ENCODE measurements around the gene LRRC2.
"Not testable (repeated sequence)": the region's sequence is repeated elsewhere in the genome, so short reads cannot be mapped to it uniquely, and the experiment has no call there.

Gene LRRC2

DNA sequence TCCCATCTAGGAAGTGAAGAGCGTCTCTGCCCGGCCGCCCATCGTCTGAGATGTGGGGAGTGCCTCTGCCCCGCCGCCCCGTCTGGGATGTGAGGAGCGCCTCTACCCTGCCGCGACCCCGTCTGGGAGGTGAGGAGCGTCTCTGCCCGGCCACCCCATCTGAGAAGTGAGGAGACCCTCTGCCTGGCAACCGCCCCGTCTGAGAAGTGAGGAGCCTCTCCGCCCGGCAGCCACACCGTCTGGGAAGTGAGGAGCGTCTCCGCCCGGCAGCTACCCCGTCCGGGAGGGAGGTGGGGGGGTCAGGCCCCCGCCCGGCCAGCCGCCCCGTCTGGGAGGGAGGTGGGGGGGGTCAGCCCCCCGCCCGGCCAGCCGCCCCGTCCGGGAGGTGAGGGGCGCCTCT, 71.6 kb downstream of the LRRC2 start:
- not testable (repeated sequence) for DNase-seq

GRCh38 chr3:46492890-46493547, 73.1 kb downstream of the LRRC2 start:
- DNase-seq = no peak

DNA sequence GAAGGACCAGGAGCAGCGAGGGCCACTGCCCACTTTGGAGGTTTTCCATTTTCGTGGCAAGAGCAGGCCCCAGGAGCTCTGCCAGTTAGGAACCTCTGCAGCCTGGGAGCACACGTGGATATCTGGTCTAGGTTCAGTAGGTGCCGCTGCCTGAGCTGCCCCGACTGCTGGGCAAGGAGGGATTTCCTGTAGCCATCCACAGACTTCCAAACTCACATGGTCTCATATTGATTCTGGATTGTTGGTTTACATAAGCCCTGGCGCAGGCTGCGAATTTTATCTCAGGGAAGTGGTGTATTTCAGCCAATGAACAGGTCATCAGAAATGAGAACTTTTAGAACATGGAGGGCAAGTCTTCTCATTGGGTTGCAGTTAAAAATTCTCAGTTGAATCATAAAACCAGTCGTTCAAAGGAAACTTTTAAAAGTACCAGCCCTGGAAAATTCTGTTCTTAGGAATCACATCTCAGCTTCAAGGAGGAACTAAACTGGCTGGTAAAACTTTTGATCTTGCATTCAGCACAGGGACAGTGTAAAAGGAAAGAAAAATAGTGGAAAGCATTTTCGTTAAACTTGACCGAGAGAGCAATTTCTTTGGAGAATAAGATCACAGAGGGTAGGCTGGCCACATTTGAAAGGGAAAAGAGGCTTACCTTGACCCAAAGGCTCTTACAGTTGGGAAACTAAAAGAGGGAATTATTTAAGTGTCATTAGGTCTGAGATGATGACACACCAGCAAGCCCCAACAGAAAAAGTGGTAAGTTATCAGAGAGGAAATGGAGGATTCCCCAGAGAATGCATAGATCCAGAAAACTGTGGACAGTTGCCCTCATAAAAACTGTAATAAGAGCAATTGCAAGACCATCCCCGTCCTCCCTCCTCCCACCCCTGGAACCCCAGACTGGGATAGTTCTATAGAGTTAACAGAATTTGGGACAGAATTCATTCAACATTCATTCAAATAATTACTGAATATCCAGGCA, 74.7 kb downstream of the LRRC2 start:
- DNase-seq = no peak

DNA sequence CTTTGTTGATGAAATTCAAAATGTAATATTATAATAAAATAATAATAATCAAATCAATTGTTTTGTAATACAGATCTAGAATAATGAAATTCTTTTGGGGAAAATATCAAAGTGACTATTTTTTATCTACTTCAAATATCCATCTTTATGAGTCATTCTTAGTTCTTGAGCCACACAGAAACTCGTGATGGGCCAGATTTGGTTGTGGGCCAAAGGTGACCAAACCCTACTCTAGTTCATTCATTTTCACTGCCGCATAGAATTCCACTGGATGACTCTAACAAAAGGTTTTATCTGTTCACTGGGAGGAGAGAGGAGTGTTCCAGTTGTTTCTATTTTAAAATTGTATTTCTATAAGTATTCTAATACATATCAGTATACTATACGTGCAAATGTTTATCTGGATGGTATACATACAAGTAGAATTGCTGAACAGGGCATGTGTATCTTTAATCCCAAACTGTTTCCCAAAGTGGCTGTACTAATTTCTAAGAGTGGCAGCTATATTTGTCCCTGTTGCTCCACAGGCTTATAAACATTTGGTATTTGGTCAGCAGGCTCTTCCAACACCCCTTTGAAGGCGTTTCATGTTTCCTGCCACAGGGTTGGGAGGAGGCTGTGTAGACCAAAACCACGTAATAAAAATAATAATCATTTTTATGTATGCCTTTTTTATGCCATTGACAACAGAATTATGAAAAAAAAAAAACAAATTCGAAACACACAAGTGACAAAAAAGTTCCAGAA, 75.6 kb downstream of the LRRC2 start:
- no peak for DNase-seq

GRCh38 chr3:46489875-46490274, 76.2 kb downstream of the LRRC2 start:
- no peak for DNase-seq

DNA sequence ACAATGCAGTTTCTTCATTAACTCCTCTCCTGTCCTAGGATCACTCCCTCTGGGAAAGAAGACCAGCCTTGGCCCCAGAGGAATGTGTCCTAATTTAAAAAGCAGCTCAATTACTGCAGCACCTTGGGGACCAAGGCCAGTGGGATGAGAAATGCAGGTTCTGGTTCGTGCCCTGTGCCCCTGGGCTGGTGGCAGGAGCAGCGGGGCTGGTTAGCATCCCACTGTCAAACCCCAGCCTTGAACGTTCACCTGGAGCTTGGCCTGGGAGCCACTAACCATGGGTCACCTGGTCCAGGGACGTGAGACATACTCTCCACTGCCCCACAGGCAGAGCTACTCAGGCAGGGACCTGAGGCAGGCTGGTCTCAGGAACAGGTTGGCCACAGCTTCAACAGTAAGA, 76.7 kb downstream of the LRRC2 start:
- no peak for DNase-seq

- DNase-seq = peak; percentile 71
These were observed 77.3 kb downstream of the LRRC2 start for GRCh38 chr3:46488735-46489361.

GRCh38 chr3:46485779-46486175, 80.3 kb downstream of the LRRC2 start:
- no peak for DNase-seq

DNA sequence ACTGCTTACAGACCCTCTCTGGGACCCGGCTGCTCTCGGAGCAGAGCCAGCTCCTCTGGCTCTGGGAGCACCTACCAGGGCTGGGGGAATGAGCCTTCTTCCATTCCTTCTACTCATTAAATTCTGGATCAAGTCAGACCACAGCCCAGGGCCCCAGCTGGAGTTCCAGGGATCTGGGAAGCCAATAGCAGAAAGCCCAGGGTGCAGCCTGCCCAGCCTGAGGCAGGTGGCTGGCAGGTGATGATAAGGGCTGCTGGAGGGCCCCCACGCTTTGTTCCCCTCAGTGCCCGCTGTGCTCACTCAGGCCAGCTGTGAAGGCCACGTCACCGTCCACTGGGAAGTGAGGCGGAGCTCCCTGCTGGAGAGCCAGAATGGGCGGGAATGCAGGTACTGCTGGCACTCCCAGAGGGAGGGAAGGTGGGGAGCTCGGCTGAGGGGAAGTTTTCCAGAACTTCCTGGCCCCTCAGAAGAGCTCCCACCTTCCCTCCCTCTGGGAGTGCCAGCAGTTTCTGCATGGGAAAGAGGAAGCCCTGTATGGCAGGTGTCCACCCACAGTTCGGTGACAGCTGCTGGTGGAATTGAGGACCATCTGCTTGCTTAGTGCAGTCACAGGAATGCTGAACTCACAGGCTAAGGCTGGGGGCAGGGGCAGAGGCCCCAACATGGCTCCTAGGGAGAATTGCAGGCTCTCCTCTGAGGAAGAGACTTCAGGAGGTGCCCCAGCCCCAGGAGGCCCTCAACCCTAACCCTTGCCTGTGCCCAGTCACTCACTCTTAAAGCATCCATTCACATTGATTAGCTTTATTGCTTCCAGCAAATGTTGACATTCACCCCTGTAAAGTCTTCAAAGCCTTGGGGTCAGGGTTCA, 81.0 kb downstream of the LRRC2 start:
- DNase-seq = no peak

GRCh38 chr3:46484388-46484787, 81.7 kb downstream of the LRRC2 start:
- DNase-seq = no peak

- DNase-seq = no peak
These were observed 82.3 kb downstream of the LRRC2 start for GRCh38 chr3:46483825-46484224.

- DNase-seq = no peak
These were observed 83.3 kb downstream of the LRRC2 start for GRCh38 chr3:46482632-46483350.

- DNase-seq = no peak
These were observed 84.5 kb downstream of the LRRC2 start for GRCh38 chr3:46481636-46482035.

- no peak for DNase-seq
These were observed 85.5 kb downstream of the LRRC2 start for GRCh38 chr3:46480491-46481195.

DNA sequence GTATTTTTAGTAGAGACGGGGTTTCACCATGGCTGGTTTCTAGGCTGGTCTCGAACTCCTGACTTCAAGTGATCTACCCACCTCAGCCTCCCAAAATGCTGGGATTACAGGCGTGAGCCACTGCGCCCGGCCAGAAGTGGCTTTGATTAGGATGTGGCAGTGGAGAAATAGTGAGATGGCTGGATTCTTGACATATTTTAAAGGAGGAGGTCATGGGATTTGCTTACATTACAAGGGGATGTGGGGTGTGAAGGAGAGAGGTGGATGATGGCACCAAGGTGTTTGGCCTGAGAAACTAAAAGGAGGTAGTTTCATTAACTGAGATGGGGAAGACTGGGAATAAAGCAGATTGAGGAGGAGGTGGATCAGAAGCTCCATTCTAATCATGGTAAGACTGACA, 86.4 kb downstream of the LRRC2 start:
- no peak for DNase-seq

DNA sequence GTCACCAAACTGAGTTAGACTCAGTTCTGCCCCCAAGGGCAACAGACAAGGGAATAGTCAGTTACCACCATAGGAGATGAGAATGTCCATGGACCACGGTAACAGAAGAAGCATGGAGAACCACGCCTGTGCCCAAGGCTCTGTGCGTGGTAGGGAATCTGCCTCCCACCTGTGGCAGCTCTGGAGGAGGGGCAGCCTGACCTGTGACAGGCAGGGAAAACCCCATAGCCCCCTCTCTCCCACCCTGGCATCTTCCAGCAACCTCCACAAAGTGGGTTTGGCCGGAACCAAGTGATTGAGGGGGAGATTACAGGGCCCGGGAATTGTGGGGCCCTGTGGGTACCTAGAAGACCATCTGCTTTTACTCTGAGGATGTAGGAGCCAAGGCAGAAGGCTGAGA, 87.1 kb downstream of the LRRC2 start:
- DNase-seq = no peak

DNA sequence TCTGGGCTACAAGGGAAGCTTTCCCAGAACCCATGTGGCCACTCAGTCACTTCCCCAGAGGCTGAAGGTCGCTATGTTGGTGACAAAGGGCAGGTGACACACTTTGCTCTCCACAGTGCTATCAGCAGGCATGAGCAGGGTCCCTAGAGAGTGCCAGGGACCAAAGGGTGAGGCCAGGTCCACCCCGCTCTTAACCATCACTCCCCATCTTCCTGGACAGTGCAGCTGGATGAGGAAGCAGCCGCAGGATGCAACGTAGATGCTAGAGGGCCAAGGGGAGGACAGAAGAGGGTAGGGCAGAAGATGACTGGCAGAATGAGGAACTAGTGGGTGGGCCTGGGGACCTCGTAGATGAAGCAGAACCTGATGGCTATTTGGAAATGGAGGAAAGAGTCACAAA, 87.8 kb downstream of the LRRC2 start:
- no peak for DNase-seq

DNA sequence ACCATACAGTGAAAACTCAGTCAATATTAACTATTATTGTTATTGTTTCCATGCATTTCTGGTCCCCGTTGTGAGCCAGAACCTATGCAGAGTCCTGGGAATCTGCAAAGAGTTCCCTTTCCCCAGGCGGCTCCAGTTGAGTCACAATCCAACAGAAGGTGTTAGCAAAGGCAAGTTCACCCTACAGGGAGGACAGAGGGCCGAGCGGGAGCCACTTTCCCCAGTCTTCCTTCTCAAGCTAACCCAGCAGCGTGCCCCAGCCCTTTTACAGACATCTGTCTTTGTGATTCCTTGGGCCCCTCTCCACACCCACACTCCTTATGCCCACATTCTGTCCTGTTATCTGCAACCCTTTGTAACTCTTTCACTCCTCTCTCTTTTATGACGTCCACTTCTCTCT, 88.3 kb downstream of the LRRC2 start:
- no peak for DNase-seq

GRCh38 chr3:46477145-46477544, 89.0 kb downstream of the LRRC2 start:
- DNase-seq = no peak

- DNase-seq = no peak
These were observed 93.4 kb downstream of the LRRC2 start for GRCh38 chr3:46472736-46473135.
